SK-MEL-5 (cell line): ENCODE results near the gene SIX6. TPM values are rescaled to one million over a fixed set of nuclear protein-coding genes. Genes with fewer than 3 reads are reported as not detected.

Experiments used
- DNase-seq: peaks from one replicate; pipeline ENCODE4 v3.0.0-alpha.2; 2016; ENCODE audit warnings: low read depth, low spot score
- in situ Hi-C: cut with HindIII; loops from 2 replicates; pipeline ENCODE4 v1.10.0; 2016; ENCODE audit warnings: low sequenced_read_pairs, high pct_unique_total_duplicates, low pct_unique_long_range_greater_than_20kb
- small RNA-seq, 2 experiments: library from RNA; depleted of rRNA; stranded (forward); fragments of <200 nt; gene quantifications; one replicate each; pipeline ENCODE3, GENCODE V24; 2014
- total RNA-seq: library from RNA; depleted of rRNA; stranded (reverse); fragments of >200 nt; shearing (Covaris generic); gene quantifications from 2 replicates; pipeline ENCODE4 v1.2.3, GENCODE V29; 2014; rRNA removed

Gene SIX6
- total RNA-seq, 1 experiment from 2014 or later: not detected

GRCh38 chr14:60510254-60510950, 1.5 kb downstream of the SIX6 start:
- in situ Hi-C loops: no loop called here
- no peak for DNase-seq

- in situ Hi-C loops: no loop called here
- DNase-seq: no peak
Observed at GRCh38 chr14:60510951-60511599, 2.1 kb downstream of the SIX6 start.

- DNase-seq: no peak
- in situ Hi-C loops: no loop called here
Observed at GRCh38 chr14:60512126-60512525, 3.2 kb downstream of the SIX6 start.

DNA sequence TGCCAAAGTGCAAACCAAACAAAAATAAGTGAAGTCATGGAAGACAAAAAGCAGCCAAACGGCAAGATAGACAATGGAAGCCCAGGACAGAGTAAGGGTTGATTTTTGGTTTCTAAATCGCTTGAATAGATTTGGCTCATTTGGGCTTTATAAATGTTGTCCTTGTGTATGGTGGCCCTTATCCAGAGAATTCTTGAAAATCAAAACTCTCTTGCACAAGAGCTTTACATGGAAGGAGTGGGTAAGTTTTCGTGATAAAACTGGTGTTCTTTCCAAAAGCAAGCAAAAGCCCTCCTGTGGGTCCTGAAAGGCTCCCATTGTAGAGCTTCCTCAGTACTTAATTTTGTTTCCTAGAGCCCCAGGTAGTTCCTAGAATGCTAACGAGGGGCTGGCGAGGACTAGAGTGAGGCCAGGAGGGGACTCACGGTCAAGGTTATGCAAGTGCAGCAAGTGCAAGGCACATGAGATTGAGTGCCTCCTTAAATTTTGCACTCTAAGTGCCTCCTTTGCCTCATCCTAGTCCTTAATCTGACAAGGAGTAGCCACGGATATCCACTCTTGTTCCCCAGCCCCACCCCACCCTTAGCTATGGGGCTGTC, 4.1 kb downstream of the SIX6 start:
- in situ Hi-C loops: no loop called here
- DNase-seq: no peak

DNA sequence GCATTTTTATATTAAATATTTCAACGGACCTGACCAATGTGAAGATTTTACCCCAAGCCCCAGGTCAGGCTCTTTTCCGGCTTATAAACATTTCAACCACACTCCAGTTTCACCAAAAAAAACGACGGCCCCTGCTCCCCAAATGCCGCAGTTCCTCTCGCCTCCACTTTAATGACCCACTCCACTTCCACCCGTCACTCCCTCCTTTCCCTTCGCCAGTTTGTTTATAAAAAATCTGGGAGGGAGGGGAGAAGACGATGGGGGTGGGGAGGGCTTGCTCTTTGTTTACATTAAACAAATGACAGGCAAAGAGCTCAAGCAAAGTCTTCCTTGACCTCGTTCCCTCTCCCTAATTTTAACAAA, 5.4 kb downstream of the SIX6 start:
- in situ Hi-C loops: no loop called here
- DNase-seq: peak; percentile 70

DNA sequence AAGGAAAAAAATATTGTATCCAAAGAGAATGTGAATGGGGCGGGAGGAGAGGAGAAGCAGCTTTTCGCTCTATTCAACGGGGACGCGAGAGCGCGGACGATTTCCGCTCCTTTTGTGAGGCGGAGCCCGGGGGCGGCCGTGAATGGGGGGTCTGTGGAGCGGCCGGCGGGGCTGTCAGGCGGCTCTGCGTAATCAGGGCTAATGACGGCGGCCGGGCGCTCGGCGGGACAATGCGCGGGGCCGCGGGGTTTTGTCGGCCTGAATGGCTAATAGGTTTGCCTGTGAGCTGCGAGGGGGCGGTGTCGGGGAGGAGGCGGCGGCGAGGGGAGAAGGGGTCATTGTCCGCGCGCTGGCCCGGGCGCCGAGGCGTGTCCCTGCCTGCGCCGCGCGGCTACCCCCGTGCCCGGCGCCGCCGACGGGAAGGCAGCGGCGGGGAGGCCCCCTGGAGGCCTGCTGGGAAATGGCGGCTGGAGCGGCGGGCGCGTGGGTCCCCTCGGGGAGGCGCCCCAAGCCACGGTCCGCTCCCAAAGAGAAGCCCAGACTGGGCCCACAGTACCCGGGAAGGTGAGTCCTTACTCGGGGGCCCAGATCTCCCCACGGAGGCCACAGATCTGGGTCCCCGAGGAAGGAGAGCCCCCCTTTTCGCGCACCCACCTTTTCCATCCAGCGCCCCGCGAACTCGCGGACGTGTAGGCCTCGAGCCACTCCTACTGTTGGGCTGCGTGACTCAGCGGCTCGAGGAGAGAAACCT, 6.0 kb downstream of the SIX6 start:
- in situ Hi-C loops: no loop called here
- peak; percentile 91 for DNase-seq

- DNase-seq: no peak
- in situ Hi-C loops: no loop called here
Observed at GRCh38 chr14:60515511-60516289, 6.8 kb downstream of the SIX6 start.

DNA sequence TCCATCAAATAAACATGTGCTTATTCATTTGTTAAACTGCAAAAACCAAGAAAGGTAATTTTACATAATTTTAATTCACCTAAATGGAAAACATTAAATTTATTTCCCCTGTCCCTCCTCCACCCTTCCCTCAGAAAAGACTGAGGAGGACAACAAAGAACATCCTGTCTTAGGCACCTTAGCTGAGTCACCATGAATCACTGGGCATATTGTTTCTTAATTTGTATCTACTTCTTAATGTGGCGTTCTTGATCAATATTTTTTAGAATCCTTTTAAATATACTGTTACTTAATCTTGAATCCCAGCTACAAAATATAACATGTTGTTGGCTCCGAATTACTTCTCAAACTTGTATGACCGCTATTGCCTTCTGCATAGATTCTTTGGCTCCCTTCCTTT, 23.5 kb downstream of the SIX6 start:
- peak; percentile 28 for DNase-seq
- in situ Hi-C loops: no loop called here

- no peak for DNase-seq
- in situ Hi-C loops: no loop called here
Observed at GRCh38 chr14:60537663-60538062, 28.7 kb downstream of the SIX6 start.

DNA sequence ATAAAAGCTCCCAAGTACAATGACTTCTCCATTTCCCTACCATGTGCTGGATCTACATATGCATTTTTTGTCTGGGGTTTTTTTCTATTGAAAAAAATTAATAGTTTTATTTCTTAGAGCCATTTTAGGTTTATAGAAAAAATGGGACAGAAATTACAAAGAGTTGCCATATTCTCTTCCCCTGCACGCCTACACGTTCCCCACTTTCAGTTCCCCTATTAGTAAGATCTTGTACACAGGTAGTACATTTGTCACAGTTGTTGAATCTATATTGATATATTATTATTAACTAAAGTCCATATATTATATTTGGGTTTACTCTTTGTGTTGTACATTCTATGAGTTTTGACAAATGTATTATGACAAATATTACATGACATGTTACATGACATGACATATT, 35.7 kb downstream of the SIX6 start:
- in situ Hi-C loops: no loop called here
- no peak for DNase-seq

- in situ Hi-C loops: no loop called here
- DNase-seq: no peak
Observed at GRCh38 chr14:60553808-60554207, 44.9 kb downstream of the SIX6 start.

GRCh38 chr14:60561845-60562746, 53.1 kb downstream of the SIX6 start:
- in situ Hi-C loops: no loop called here
- DNase-seq: peak; percentile 89

Small RNA genes lying within 50 kb of the gene (small RNA-seq; reads per million reads assigned to genes)
- 0 reads per million in 2 experiments for gene AL049874.4

Other genes starting within 250 kb of the SIX6 start
- gene C14orf39, start 23.1 kb upstream of the SIX6 start, total RNA-seq: not detected in 2 replicates
- 2.3 and 3.3 TPM in 2 replicates for gene SIX1, start 140.3 kb downstream of the SIX6 start, total RNA-seq
- gene SIX4, start 215.2 kb downstream of the SIX6 start, total RNA-seq: 3.9 and 4.7 TPM in 2 replicates
- 53.8 and 58.1 TPM in 2 replicates for gene MNAT1, start 225.6 kb downstream of the SIX6 start, total RNA-seq